HG02852 (cell line): ENCODE data around the gene JHY.

Experiments used
- ATAC-seq: cut with Tn5 transposase; IDR thresholded peaks from one replicate; pipeline ENCODE4 v1.9.1; 2021; ENCODE audit warnings: mild to moderate bottlenecking, moderate library complexity; ENCODE audit not compliant: unreplicated experiment

JHY gene

GRCh38 chr11:122938557-122938956, 56.0 kb downstream of the JHY start:
- no peak for ATAC-seq

- no peak for ATAC-seq
Measured at GRCh38 chr11:122951211-122951610, 68.7 kb downstream of the JHY start.

GRCh38 chr11:122954455-122954854, 71.9 kb downstream of the JHY start:
- ATAC-seq, result no peak

GRCh38 chr11:122963961-122964360, 81.4 kb downstream of the JHY start:
- ATAC-seq, result no peak

GRCh38 chr11:122976061-122976733, 93.6 kb downstream of the JHY start:
- ATAC-seq, result no peak

- ATAC-seq, result no peak
Measured at GRCh38 chr11:122976734-122977469, 94.3 kb downstream of the JHY start.

- no peak for ATAC-seq
Measured at GRCh38 chr11:122977470-122978298, 95.1 kb downstream of the JHY start.

- ATAC-seq, result no peak
Measured at GRCh38 chr11:122978299-122978620, 95.7 kb downstream of the JHY start.

GRCh38 chr11:122979103-122979814, 96.7 kb downstream of the JHY start:
- ATAC-seq, result no peak

- no peak for ATAC-seq
Measured at GRCh38 chr11:122979815-122980595, 97.4 kb downstream of the JHY start.

GRCh38 chr11:122981388-122982264, 99.1 kb downstream of the JHY start, which contains the start of gene BSX:
Gene BSX (minus strand): TSS chr11:122981834. CDS start chr11:122981671, 163 bp downstream.
- ATAC-seq, result no peak

- ATAC-seq, result no peak
Measured at GRCh38 chr11:122983438-122984185, 101.1 kb downstream of the JHY start.

- ATAC-seq, result no peak
Measured at GRCh38 chr11:122984186-122985011, 101.8 kb downstream of the JHY start.

GRCh38 chr11:122995526-122995925, 113.0 kb downstream of the JHY start:
- ATAC-seq, result no peak

GRCh38 chr11:122998727-122999366, 116.3 kb downstream of the JHY start:
- ATAC-seq, result no peak

- ATAC-seq, result no peak
Measured at GRCh38 chr11:123000721-123001120, 118.2 kb downstream of the JHY start.

GRCh38 chr11:123006860-123007542, 124.4 kb downstream of the JHY start:
- no peak for ATAC-seq
